H9 (cell line): Measurements from ENCODE around the gene KRT25. TPM values are rescaled to one million over a fixed set of nuclear protein-coding genes. Genes with fewer than 3 reads are reported as not detected.

ENCODE experiments used
- DNase-seq: peaks from one replicate; pipeline ENCODE4 v3.0.0-alpha.2; 2017
- H2AFZ ChIP-seq: one replicate; pipeline ENCODE4 v1.6.1; 2013; ENCODE audit warnings: mild to moderate bottlenecking, low read length, control low read depth, moderate library complexity
- H2AK5ac ChIP-seq: 2 replicates; pipeline ENCODE4 v1.6.1; 2013; ENCODE audit warnings: low read length, control low read depth, mixed read lengths; ENCODE audit not compliant: insufficient read length
- H2BK120ac ChIP-seq: one replicate; pipeline ENCODE4 v1.6.1; 2013; ENCODE audit warnings: low read depth, mild to moderate bottlenecking, low read length, control low read depth, inconsistent platforms; ENCODE audit not compliant: poor library complexity, severe bottlenecking
- H2BK12ac ChIP-seq: 2 replicates; pipeline ENCODE4 v1.6.1; 2013; ENCODE audit warnings: low read length, control low read depth, mixed read lengths, low read depth; ENCODE audit not compliant: insufficient read length
- H2BK15ac ChIP-seq: 2 replicates; pipeline ENCODE4 v1.6.1; 2013; ENCODE audit warnings: low read depth, low read length, control low read depth
- H2BK20ac ChIP-seq: one replicate; pipeline ENCODE4 v1.6.1; 2013; ENCODE audit warnings: low read depth, mild to moderate bottlenecking, low read length, control low read depth, inconsistent platforms; ENCODE audit not compliant: poor library complexity, severe bottlenecking
- H2BK5ac ChIP-seq: 2 replicates; pipeline ENCODE4 v1.6.1; 2013; ENCODE audit warnings: low read length, control low read depth, mixed read lengths; ENCODE audit not compliant: insufficient read length
- H3K14ac ChIP-seq: 2 replicates; pipeline ENCODE4 v1.6.1; 2013; ENCODE audit warnings: low read length, control low read depth; ENCODE audit not compliant: insufficient read depth
- H3K18ac ChIP-seq: 2 replicates; pipeline ENCODE4 v1.6.1; 2013; ENCODE audit warnings: low read depth, mild to moderate bottlenecking, mixed read lengths, low read length, control low read depth; ENCODE audit not compliant: insufficient read length
- H3K23ac ChIP-seq: 2 replicates; pipeline ENCODE4 v1.6.1; 2013; ENCODE audit warnings: low read length, control low read depth, mixed read lengths, low read depth; ENCODE audit not compliant: insufficient read length
- H3K23me2 ChIP-seq: 2 replicates; pipeline ENCODE4 v1.6.1; 2013; ENCODE audit warnings: low read depth, mild to moderate bottlenecking, mixed read lengths, low read length, control low read depth; ENCODE audit not compliant: insufficient read length, poor library complexity, severe bottlenecking
- H3K27ac ChIP-seq: 2 replicates; pipeline ENCODE4 v1.5.1; 2013; ENCODE audit warnings: low read length, control low read depth, mixed read lengths, low read depth; ENCODE audit not compliant: insufficient read length
- H3K27me3 ChIP-seq: 2 replicates; pipeline ENCODE4 v1.6.1; 2013; ENCODE audit warnings: low read length, control low read depth, inconsistent platforms; ENCODE audit not compliant: insufficient read depth
- H3K4ac ChIP-seq: 2 replicates; pipeline ENCODE4 v1.6.1; 2013; ENCODE audit warnings: low read depth, mild to moderate bottlenecking, control low read depth, inconsistent platforms, low read length, moderate library complexity
- H3K4me1 ChIP-seq: 2 replicates; pipeline ENCODE4 v1.6.1; 2013; ENCODE audit warnings: low read length, control low read depth, inconsistent platforms; ENCODE audit not compliant: insufficient read depth
- H3K4me2 ChIP-seq: 2 replicates; pipeline ENCODE4 v1.6.1; 2013; ENCODE audit warnings: low read length, control low read depth, mixed read lengths; ENCODE audit not compliant: insufficient read length, insufficient read depth
- H3K56ac ChIP-seq: 2 replicates; pipeline ENCODE4 v1.6.1; 2013; ENCODE audit warnings: low read depth, mild to moderate bottlenecking, mixed read lengths, low read length, control low read depth; ENCODE audit not compliant: insufficient read length
- H3K79me1 ChIP-seq: 2 replicates; pipeline ENCODE4 v1.6.1; 2013; ENCODE audit warnings: low read depth, mild to moderate bottlenecking, moderate library complexity, low read length, control low read depth, inconsistent platforms; ENCODE audit not compliant: insufficient read depth, poor library complexity, severe bottlenecking
- H3K79me2 ChIP-seq: 2 replicates; pipeline ENCODE4 v1.6.1; 2013; ENCODE audit warnings: low read length, control low read depth, inconsistent platforms; ENCODE audit not compliant: insufficient read depth
- H3K9ac ChIP-seq: 2 replicates; pipeline ENCODE4 v1.6.1; 2013; ENCODE audit warnings: low read length, control low read depth, mixed read lengths; ENCODE audit not compliant: insufficient read length; ENCODE audit errors: extremely low read depth
- H3K9me3 ChIP-seq: one replicate; pipeline ENCODE4 v1.6.1; 2013; ENCODE audit warnings: low read depth, low read length, inconsistent platforms; ENCODE audit not compliant: control insufficient read depth
- H3T11ph ChIP-seq: one replicate; pipeline ENCODE4 v1.6.1; 2013; ENCODE audit warnings: mild to moderate bottlenecking, low read length, control low read depth, inconsistent platforms
- H4K20me1 ChIP-seq: one replicate; pipeline ENCODE4 v1.6.1; 2013; ENCODE audit not compliant: control insufficient read depth, insufficient read length, insufficient read depth
- H4K5ac ChIP-seq: 2 replicates; pipeline ENCODE4 v1.6.1; 2013; ENCODE audit warnings: low read depth, mild to moderate bottlenecking, mixed read lengths, low read length, control low read depth; ENCODE audit not compliant: insufficient read length
- H4K8ac ChIP-seq: replicated peaks from 2 replicates; pipeline ENCODE4 v1.6.1; 2013; ENCODE audit warnings: low read length, control low read depth, mixed read lengths, low read depth; ENCODE audit not compliant: insufficient read length
- H4K91ac ChIP-seq: 2 replicates; pipeline ENCODE4 v1.6.1; 2013; ENCODE audit warnings: low read depth, mild to moderate bottlenecking, moderate library complexity, mixed read lengths, low read length, control low read depth; ENCODE audit not compliant: insufficient read length
- H3K27ac Mint-ChIP-seq, 3 experiments: 2 replicates in 2 of 3; 3 replicates in 1 of 3; pipeline ENCODE4 v1.8.0; 2020 to 2021; ENCODE audit warnings: mixed read lengths in 3 of 3, mild to moderate bottlenecking in 1 of 3, moderate library complexity in 1 of 3
- H3K27me3 Mint-ChIP-seq: 2 replicates; pipeline ENCODE4 v1.8.0; 2021; ENCODE audit warnings: low read depth, mild to moderate bottlenecking, moderate library complexity, mixed read lengths
- H3K36me3 Mint-ChIP-seq, 3 experiments: 2 replicates in 2 of 3; 3 replicates in 1 of 3; pipeline ENCODE4 v1.8.0; 2020 to 2021; ENCODE audit warnings: low read depth in 3 of 3, mixed read lengths in 3 of 3; ENCODE audit not compliant: insufficient read depth in 1 of 3
- H3K4me1 Mint-ChIP-seq, 2 experiments: 2 replicates each; pipeline ENCODE4 v1.8.0; 2020; ENCODE audit warnings: mixed read lengths in 2 of 2
- H3K4me3 Mint-ChIP-seq, 2 experiments: 2 replicates in 1 of 2; 3 replicates in 1 of 2; pipeline ENCODE4 v1.8.0; 2020 to 2021; ENCODE audit warnings: mild to moderate bottlenecking in 2 of 2, mixed read lengths in 2 of 2, moderate library complexity in 1 of 2
- H3K9me3 Mint-ChIP-seq, 2 experiments: 2 replicates in 1 of 2; 3 replicates in 1 of 2; pipeline ENCODE4 v1.8.0; 2020; ENCODE audit warnings: mild to moderate bottlenecking in 2 of 2, mixed read lengths in 2 of 2, moderate library complexity in 1 of 2
- CTCF ChIP-seq: fragments of 200-600 bp; sonication (generic); conservative IDR thresholded peaks from 3 replicates; pipeline ENCODE4 v1.8.0; 2021; ENCODE audit warnings: antibody characterized with exemption, mild to moderate bottlenecking
- WGBS: extraction: QIAGEN DNeasy Blood & Tissue Kit; methylation state at CpG from one replicate; pipeline ENCODE4 v1.1.7; 2013; ENCODE audit warnings: missing lambda C conversion rate, low lambda C conversion rate, mixed read lengths; ENCODE audit not compliant: insufficient read length; ENCODE audit errors: extremely low coverage; 5-methylcytosine and 5-hydroxymethylcytosine counted together
- total RNA-seq: library from RNA; stranded (reverse); gene quantifications from 2 replicates; pipeline ENCODE4 v1.2.1, GENCODE V29; 2021

Gene KRT25
- total RNA-seq, 1 experiment from 2014 or later = not detected

DNA sequence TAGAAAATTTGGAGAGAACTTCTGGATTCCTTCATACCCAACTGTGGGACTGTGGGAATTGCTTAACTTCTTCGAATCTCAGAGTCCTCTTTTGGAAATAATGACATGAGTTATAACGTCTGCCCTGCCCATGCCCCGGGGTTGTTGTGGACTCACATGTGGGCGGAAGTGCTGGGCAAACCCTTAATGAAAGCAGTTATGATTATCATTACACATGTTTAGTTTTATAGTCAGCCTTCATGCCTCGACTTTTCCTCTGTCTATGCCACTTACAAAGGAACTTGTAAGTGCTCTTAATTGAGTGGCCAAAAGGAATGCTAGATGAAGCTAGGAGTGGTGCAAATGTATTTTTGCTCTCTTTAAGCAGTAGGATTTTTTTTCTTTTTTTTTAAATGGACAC is 23.3 kb upstream of the KRT25 start:
- H3K27me3 Mint-ChIP-seq = peaks cover 21% of the 10 kb centered on the region
- Histone ChIP-seq H3K79me2 (no peaks in the 10 kb centered on the region), H3K9me3 (no peaks in the 10 kb centered on the region), H3K9ac (no peak overlapping the region), H2AK5ac (no peak overlapping the region), H3K27ac (no peak overlapping the region), H2BK12ac (no peak overlapping the region), H3K23me2 (no peaks in the 10 kb centered on the region), H3K4me1 (no peaks in the 10 kb centered on the region), H2BK15ac (no peak overlapping the region), H2BK20ac (no peak overlapping the region), H3K18ac (no peak overlapping the region), H3K27me3 (no peaks in the 10 kb centered on the region), H2BK5ac (no peak overlapping the region), H3K4ac (no peak overlapping the region), H2AFZ (no peak overlapping the region), H2BK120ac (no peak overlapping the region), H3K23ac (no peak overlapping the region), H3K56ac (no peak overlapping the region), H3K14ac (no peak overlapping the region), H3T11ph (no peak overlapping the region), H4K91ac (no peak overlapping the region), H3K79me1 (no peaks in the 10 kb centered on the region), H4K8ac (no peak overlapping the region), H3K4me2 (no peak overlapping the region), H4K20me1 (no peaks in the 10 kb centered on the region), H4K5ac (no peak overlapping the region)
- no peaks in the 10 kb centered on the region for H3K36me3 Mint-ChIP-seq
- H3K9me3 Mint-ChIP-seq = no peaks in the 10 kb centered on the region
- TF ChIP-seq CTCF = no peak
- H3K4me1 Mint-ChIP-seq = no peaks in the 10 kb centered on the region
- no peak overlapping the region for H3K27ac Mint-ChIP-seq
- no CpG with 5 or more reads among the region's 5 CpGs for WGBS
- DNase-seq = no peak
- no peak overlapping the region for H3K4me3 Mint-ChIP-seq
